ENCODE results near the gene ATP6V0E1. TPM values are rescaled to one million over a fixed set of nuclear protein-coding genes. Genes with fewer than 3 reads are reported as not detected.
A peak's percentile ranks its signal among the peaks of the same experiment; 100 is the strongest.
"Not testable (repeated sequence)": the region's sequence is repeated elsewhere in the genome, so short reads cannot be mapped to it uniquely, and the experiment has no call there.

The ATP6V0E1 gene
- total RNA-seq, 2 experiments from 2014 or later, result 122 to 129 TPM

DNA sequence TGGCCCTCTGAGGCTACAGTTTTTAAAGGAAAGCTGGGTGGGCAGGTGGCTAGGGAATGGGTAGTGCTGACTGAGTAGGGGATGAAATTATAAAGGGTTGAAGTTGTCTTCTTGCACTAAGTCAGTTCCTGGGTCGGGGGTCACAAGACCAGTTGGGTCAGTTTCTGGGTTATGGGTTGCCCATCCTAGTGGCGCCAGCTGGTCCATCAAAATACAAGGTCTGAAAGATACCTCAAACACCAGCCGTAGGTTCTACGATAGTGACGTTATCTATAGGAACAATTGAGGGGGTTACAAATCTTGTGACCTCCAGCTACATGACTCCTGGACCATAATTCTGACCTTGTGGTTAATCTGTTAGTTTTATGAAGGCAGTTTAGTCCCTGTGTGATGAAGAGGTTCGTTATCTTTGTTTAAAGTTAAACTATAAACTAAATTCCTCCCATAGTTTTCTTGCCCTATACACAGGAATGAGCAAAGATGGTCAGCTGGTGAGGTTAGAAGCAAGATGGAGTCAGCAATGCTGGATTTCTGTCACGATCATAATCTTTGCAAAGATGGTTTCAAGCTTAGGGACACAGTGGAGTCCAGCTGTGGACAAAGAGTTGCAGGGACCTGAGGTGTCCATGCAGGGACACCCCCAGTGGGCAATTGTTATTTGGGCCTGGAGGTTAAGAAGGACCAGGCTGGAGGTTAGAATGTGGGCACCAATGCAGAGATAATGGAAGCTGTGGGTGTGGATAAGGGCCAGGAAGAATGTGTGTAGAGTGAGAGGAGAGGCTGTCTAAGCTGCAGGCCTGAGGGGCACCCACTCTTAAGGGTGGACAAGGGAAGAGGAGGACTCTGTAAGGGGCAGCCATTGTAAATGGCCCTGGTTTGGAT lies 58.6 kb downstream of the ATP6V0E1 start:
- H3K9me3 Mint-ChIP-seq (ENCODE audit: insufficient read depth), result no peaks in the 10 kb centered on the region
- no peak overlapping the region for H3K27ac Mint-ChIP-seq
- H3K4me3 Mint-ChIP-seq, result no peak overlapping the region
- peaks cover 10% of the 10 kb centered on the region for H3K4me1 Mint-ChIP-seq (ENCODE audit: low read depth)
- H3K27me3 Mint-ChIP-seq (ENCODE audit: low read depth), result no peaks in the 10 kb centered on the region
- POLR2A ChIA-PET, result interaction anchor here (0.5 kb wide), 1 partner anchor 58 kb away, joined by 4 read pairs; no protein-coding TSS in a partner anchor
- no peak for ATAC-seq
- DNase-seq, result no peak
- CTCF ChIA-PET, result interaction anchor here (1.0 kb wide), 1 partner anchor 58 kb away, joined by 3 read pairs; no protein-coding TSS in a partner anchor
- peaks cover 4% of the 10 kb centered on the region for H3K36me3 Mint-ChIP-seq (ENCODE audit: low read depth)

DNA sequence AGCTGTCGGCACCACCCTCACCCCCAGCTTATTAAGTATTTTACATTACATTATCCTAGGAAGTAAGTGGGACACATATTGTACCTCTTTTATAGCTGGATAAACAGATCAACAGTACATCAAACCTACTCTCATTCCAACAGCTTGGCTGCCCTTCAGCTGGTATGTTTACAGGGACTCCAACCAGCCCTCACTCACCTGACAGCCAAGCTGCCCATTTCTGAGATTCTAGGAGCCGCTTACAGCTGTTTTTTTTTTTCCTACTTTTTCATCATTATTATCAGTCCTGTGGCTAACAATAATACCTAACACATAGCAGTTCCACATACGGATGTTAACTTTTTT lies 59.2 kb downstream of the ATP6V0E1 start:
- Mint-ChIP-seq H3K4me3 (no peak overlapping the region), H3K27me3 (ENCODE audit: low read depth) (no peaks in the 10 kb centered on the region), H3K27ac (no peak overlapping the region), H3K36me3 (ENCODE audit: low read depth) (peaks cover 2% of the 10 kb centered on the region), H3K4me1 (ENCODE audit: low read depth) (peaks cover 7% of the 10 kb centered on the region), H3K9me3 (ENCODE audit: insufficient read depth) (no peaks in the 10 kb centered on the region)
- ChIA-PET CTCF (interaction anchor here (1.0 kb wide), 1 partner anchor 59 kb away, joined by 3 read pairs; no protein-coding TSS in a partner anchor), POLR2A (no interaction called here)
- ATAC-seq (no peak), DNase-seq (no peak)

DNA sequence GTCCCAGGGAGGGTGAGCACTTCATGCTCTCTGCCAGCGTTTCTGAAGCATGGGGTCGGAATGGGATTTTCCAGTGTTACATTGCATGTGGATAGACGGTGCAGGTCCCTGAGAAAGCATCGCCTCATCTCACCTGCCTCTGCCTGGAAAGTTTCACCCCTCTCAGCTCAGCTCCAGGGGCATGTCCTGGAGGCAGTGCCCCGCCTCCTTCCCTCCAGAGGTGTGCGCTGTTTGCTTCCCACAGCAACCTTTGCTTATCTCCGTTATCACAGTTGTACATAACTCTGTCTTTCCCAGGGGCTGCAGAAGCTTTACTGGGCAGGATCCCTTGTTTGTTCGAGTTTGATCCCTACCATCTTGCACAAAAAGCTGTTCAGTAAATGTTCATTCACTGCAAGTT lies 61.9 kb downstream of the ATP6V0E1 start:
- Mint-ChIP-seq H3K9me3 (ENCODE audit: insufficient read depth) (no peaks in the 10 kb centered on the region), H3K27ac (no peak overlapping the region), H3K27me3 (ENCODE audit: low read depth) (no peaks in the 10 kb centered on the region), H3K4me3 (no peak overlapping the region), H3K4me1 (ENCODE audit: low read depth) (no peaks in the 10 kb centered on the region), H3K36me3 (ENCODE audit: low read depth) (peaks cover 2% of the 10 kb centered on the region)
- ChIA-PET CTCF (no interaction called here), POLR2A (no interaction called here)
- ATAC-seq (no peak), DNase-seq (no peak)

GRCh38 chr5:173047096-173047837 lies 63.7 kb downstream of the ATP6V0E1 start:
- H3K9me3 Mint-ChIP-seq (ENCODE audit: insufficient read depth); ATAC-seq; POLR2A ChIA-PET; H3K36me3 Mint-ChIP-seq (ENCODE audit: low read depth); CTCF ChIA-PET; H3K27ac Mint-ChIP-seq; DNase-seq; H3K4me1 Mint-ChIP-seq (ENCODE audit: low read depth); H3K27me3 Mint-ChIP-seq (ENCODE audit: low read depth); H3K4me3 Mint-ChIP-seq: not testable (repeated sequence)

DNA sequence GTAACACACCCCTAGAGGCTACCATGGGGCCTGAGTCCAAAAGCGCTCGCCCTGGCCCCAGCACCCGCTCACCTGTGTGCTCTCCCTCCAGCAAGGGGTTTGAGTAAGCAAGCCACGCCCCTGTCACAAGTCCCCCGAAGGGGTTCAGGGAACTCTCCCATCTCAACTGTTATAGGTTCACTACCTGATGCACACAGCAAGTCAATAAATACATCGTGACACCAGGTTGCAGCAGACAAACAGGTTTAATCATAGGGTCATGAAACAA lies 64.2 kb downstream of the ATP6V0E1 start:
- no peaks in the 10 kb centered on the region for H3K36me3 Mint-ChIP-seq (ENCODE audit: low read depth)
- H3K27me3 Mint-ChIP-seq (ENCODE audit: low read depth), result peaks cover 2% of the 10 kb centered on the region
- H3K27ac Mint-ChIP-seq, result no peak overlapping the region
- ChIA-PET CTCF (no interaction called here), POLR2A (no interaction called here)
- DNase-seq, result no peak
- no peak overlapping the region for H3K4me3 Mint-ChIP-seq
- H3K9me3 Mint-ChIP-seq (ENCODE audit: insufficient read depth), result no peaks in the 10 kb centered on the region
- H3K4me1 Mint-ChIP-seq (ENCODE audit: low read depth), result peaks cover 6% of the 10 kb centered on the region
- no peak for ATAC-seq

DNA sequence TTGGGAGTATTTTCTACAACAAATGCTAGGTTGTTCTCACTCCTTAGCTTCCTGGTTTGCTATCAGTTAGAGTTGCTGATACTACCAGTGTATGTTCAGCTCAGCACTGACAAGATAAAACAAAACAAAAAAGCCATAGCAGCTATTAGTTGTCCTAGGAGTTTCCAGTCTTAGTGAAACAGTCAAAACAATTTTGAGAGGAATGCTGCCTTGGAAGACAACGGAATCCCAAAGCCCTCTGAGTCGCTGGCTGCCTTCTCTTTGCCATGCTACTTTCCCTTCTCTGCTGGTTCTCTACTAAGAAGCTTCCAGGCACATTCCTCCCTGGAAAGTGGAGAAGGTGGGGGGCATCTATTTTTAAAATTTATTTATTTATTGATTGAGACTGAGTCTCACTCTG lies 67.2 kb downstream of the ATP6V0E1 start:
- H3K27me3 Mint-ChIP-seq (ENCODE audit: low read depth), result peaks cover 2% of the 10 kb centered on the region
- H3K9me3 Mint-ChIP-seq (ENCODE audit: insufficient read depth), result no peaks in the 10 kb centered on the region
- CTCF ChIA-PET, result interaction anchor here (0.7 to 2.7 kb wide), 3 partner anchors 11 to 16 kb away, joined by 3 to 7 read pairs (median 6); no protein-coding TSS in a partner anchor

DNA sequence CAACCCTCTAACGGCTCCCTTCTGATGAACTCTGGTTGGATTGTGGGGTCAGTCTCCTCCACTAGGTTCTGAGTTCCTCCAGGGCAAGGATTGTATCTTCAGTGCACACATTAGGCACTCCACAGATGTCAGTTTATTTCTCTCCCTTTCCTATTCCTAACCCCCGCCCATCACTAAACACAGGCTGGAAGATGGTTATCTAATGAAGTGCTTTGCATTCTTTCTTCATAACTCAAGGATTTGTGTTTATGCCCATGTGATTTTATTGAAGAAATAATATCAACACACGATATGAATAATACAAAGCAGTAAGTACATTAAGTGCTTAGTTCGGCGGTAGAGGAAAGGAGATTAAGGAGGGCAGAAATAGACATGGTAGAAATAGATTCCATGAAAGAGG lies 68.2 kb downstream of the ATP6V0E1 start:
- peaks cover 33% of the 10 kb centered on the region for H3K4me1 Mint-ChIP-seq (ENCODE audit: low read depth)
- no peak overlapping the region for H3K4me3 Mint-ChIP-seq
- CTCF ChIA-PET, result no interaction called here
- POLR2A ChIA-PET, result no interaction called here
- H3K36me3 Mint-ChIP-seq (ENCODE audit: low read depth), result no peaks in the 10 kb centered on the region
- H3K27me3 Mint-ChIP-seq (ENCODE audit: low read depth), result peaks cover 2% of the 10 kb centered on the region
- no peak for ATAC-seq
- DNase-seq, result no peak
- no peaks in the 10 kb centered on the region for H3K9me3 Mint-ChIP-seq (ENCODE audit: insufficient read depth)
- no peak overlapping the region for H3K27ac Mint-ChIP-seq

More for the DNA sequence above, 67.2 kb downstream of the ATP6V0E1 start:
- no peak overlapping the region for H3K27ac Mint-ChIP-seq
- no peaks in the 10 kb centered on the region for H3K36me3 Mint-ChIP-seq (ENCODE audit: low read depth)
- peaks cover 31% of the 10 kb centered on the region for H3K4me1 Mint-ChIP-seq (ENCODE audit: low read depth)
- POLR2A ChIA-PET, result no interaction called here
- DNase-seq, result no peak
- ATAC-seq, result no peak
- H3K4me3 Mint-ChIP-seq, result no peak overlapping the region

DNA sequence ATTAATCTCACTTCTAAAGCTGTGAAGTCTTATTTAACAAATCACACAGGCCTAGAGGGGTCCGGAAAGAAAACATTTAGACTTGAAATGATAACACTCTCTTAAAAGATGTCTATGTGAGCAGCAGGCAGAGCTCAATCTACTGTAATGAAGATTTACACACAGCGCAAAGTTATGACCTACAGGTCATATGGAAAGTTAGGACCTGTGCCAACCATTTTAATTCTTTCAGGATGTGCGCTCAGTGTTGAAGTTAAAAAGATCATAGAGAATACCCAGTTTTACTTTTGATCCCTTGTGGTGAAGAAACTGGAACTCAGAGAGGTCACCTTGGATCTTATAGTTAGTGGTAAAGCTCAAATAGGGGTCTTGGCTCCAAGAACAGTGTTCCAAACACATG lies 69.5 kb downstream of the ATP6V0E1 start:
- Mint-ChIP-seq H3K4me3 (no peak overlapping the region), H3K4me1 (ENCODE audit: low read depth) (peaks cover 38% of the 10 kb centered on the region), H3K27me3 (ENCODE audit: low read depth) (peaks cover 2% of the 10 kb centered on the region), H3K36me3 (ENCODE audit: low read depth) (no peaks in the 10 kb centered on the region), H3K9me3 (ENCODE audit: insufficient read depth) (no peaks in the 10 kb centered on the region), H3K27ac (no peak overlapping the region)
- ATAC-seq (no peak), DNase-seq (no peak)
- ChIA-PET POLR2A (interaction anchor here (0.8 kb wide), 1 partner anchor 69 kb away, joined by 6 read pairs; no protein-coding TSS in a partner anchor), CTCF (interaction anchor here (1.2 to 1.3 kb wide), 2 partner anchors 13 to 18 kb away, joined by 4 to 5 read pairs; no protein-coding TSS in a partner anchor)

GRCh38 chr5:173055042-173055721 lies 71.6 kb downstream of the ATP6V0E1 start:
- POLR2A ChIA-PET, result interaction anchor here (1.4 kb wide), 1 partner anchor 71 kb away, joined by 4 read pairs; the partner anchor contains the start of gene ATP6V0E1

DNA sequence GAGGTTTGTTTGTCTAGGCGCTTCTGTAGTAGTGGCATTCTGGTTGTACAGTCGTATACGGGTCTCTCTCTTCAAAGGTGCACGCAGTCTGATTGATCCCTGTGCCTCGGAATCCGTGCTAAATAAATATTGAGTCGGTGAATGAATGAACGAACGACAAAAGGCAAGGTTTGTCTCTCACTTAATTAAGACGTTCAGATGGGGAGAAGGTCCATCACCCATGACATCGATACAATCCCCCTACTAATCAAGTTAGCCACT lies 72.1 kb downstream of the ATP6V0E1 start:
- POLR2A ChIA-PET, result interaction anchor here (1.4 kb wide), 1 partner anchor 72 kb away, joined by 4 read pairs; the partner anchor contains the start of gene ATP6V0E1
- no peaks in the 10 kb centered on the region for H3K9me3 Mint-ChIP-seq (ENCODE audit: insufficient read depth)
- H3K27me3 Mint-ChIP-seq (ENCODE audit: low read depth), result peaks cover under 1% of the 10 kb centered on the region
- CTCF ChIA-PET, result interaction anchor here (1.0 kb wide), 1 partner anchor 72 kb away, joined by 4 read pairs; the partner anchor contains the start of gene ATP6V0E1
- H3K4me1 Mint-ChIP-seq (ENCODE audit: low read depth), result peaks cover 47% of the 10 kb centered on the region
- peak overlapping the region; percentile 85 for H3K27ac Mint-ChIP-seq
- H3K4me3 Mint-ChIP-seq, result peak overlapping the region; percentile 82
- DNase-seq (peak; percentile 44), ATAC-seq (no peak)
- no peaks in the 10 kb centered on the region for H3K36me3 Mint-ChIP-seq (ENCODE audit: low read depth)

More at GRCh38 chr5:173055042-173055721, 71.6 kb downstream of the ATP6V0E1 start:
- Mint-ChIP-seq H3K9me3 (ENCODE audit: insufficient read depth) (no peaks in the 10 kb centered on the region), H3K27me3 (ENCODE audit: low read depth) (peaks cover 2% of the 10 kb centered on the region), H3K4me1 (ENCODE audit: low read depth) (peaks cover 44% of the 10 kb centered on the region), H3K4me3 (peak overlapping the region; percentile 82), H3K27ac (peak overlapping the region; percentile 85), H3K36me3 (ENCODE audit: low read depth) (no peaks in the 10 kb centered on the region)
- no peak for ATAC-seq
- no peak for DNase-seq
- CTCF ChIA-PET, result interaction anchor here (0.6 to 1.0 kb wide), 2 partner anchors 71 to 88 kb away, joined by 3 to 4 read pairs; partner anchors contain the start of gene ATP6V0E1

- H3K27ac Mint-ChIP-seq, result peak within 1 kb of the TSS; percentile 95
- ChIA-PET CTCF (interaction anchor here (1.0 to 1.3 kb wide), 2 partner anchors 10 to 72 kb away, joined by 4 to 5 read pairs; partner anchors contain the start of gene ATP6V0E1), POLR2A (interaction anchor here (0.7 to 2.8 kb wide), 8 partner anchors 9 to 279 kb away, joined by 3 to 36 read pairs (median 4); partner anchors contain the start of genes ATP6V0E1 and BNIP1)
- H3K27me3 Mint-ChIP-seq (ENCODE audit: low read depth), result no peaks in the 10 kb centered on the region
- H3K4me3 Mint-ChIP-seq, result peak within 1 kb of the TSS; percentile 93
- DNase-seq (peak; percentile 98), ATAC-seq (peak; percentile 77)
- H3K36me3 Mint-ChIP-seq (ENCODE audit: low read depth), result no peaks in the 10 kb centered on the region
- H3K9me3 Mint-ChIP-seq (ENCODE audit: insufficient read depth), result no peaks in the 10 kb centered on the region
- H3K4me1 Mint-ChIP-seq (ENCODE audit: low read depth), result peaks cover 47% of the 10 kb centered on the region
These were observed 72.6 kb downstream of the ATP6V0E1 start, which contains the start of gene CREBRF for GRCh38 chr5:173055983-173056782. Gene CREBRF, plus strand, starts transcription at chr5:173056352. Its CDS starts 24,424 bp downstream, at chr5:173080776.

Data from activated CD8-positive, alpha-beta T cell treated with anti-CD3 and anti-CD28 coated beads, Interleukin-2, amount 10 ng/mL, durations not matched to agents 7 days and 5 days (primary cell).